Measurements from ENCODE around the gene ITGAL.

ITGAL gene

GRCh38 chr16:30472328-30472942 is at the start of gene ITGAL:
ITGAL (plus strand) TSS chr16:30472742; CDS start chr16:30472838, 96 bp downstream.
- TF ChIP-seq CTCF (IDR thresholded peaks at IDR 0.05; ENCODE audit: low read depth, low read length), result no peak
- DNase-seq (ENCODE audit: extremely low read depth, low read depth), result no peak

GRCh38 chr16:30428055-30428454 is 44.5 kb upstream of the ITGAL start:
- TF ChIP-seq CTCF (IDR thresholded peaks at IDR 0.05; ENCODE audit: low read depth, low read length), result no peak
- no peak for DNase-seq (ENCODE audit: extremely low read depth, low read depth)

- no peak for DNase-seq (ENCODE audit: extremely low read depth, low read depth)
- no peak for TF ChIP-seq CTCF (IDR thresholded peaks at IDR 0.05; ENCODE audit: low read depth, low read length)
Measured at GRCh38 chr16:30429418-30429677, 43.2 kb upstream of the ITGAL start.

- peak; percentile 44 for TF ChIP-seq CTCF (IDR thresholded peaks at IDR 0.05; ENCODE audit: low read depth, low read length)
- DNase-seq (ENCODE audit: extremely low read depth, low read depth), result peak; percentile 87
Measured at GRCh38 chr16:30429678-30430427, 42.7 kb upstream of the ITGAL start, which contains the start of gene DCTPP1. DCTPP1 (minus strand) TSS chr16:30430030; CDS start chr16:30429980, 50 bp downstream.

- no peak for DNase-seq (ENCODE audit: extremely low read depth, low read depth)
- TF ChIP-seq CTCF (IDR thresholded peaks at IDR 0.05; ENCODE audit: low read depth, low read length), result no peak
Measured at GRCh38 chr16:30430428-30430970, 42.0 kb upstream of the ITGAL start.

GRCh38 chr16:30434852-30435251 is 37.7 kb upstream of the ITGAL start:
- DNase-seq (ENCODE audit: extremely low read depth, low read depth), result no peak
- no peak for TF ChIP-seq CTCF (IDR thresholded peaks at IDR 0.05; ENCODE audit: low read depth, low read length)

GRCh38 chr16:30437511-30438046 is 35.0 kb upstream of the ITGAL start:
- DNase-seq (ENCODE audit: extremely low read depth, low read depth), result no peak
- no peak for TF ChIP-seq CTCF (IDR thresholded peaks at IDR 0.05; ENCODE audit: low read depth, low read length)
